Neutrophil (primary cell): Measurements from ENCODE around the gene CAMK2A.

ENCODE experiments used
- H3K27ac ChIP-seq: fragments of 200-600 bp; sonication (generic); 2 replicates; pipeline ENCODE4 v1.5.1; 2016; ENCODE audit warnings: mild to moderate bottlenecking, moderate library complexity
- H3K27me3 ChIP-seq: fragments of 200-600 bp; sonication (generic); 2 replicates; pipeline ENCODE4 v1.6.0; 2016; ENCODE audit warnings: mild to moderate bottlenecking
- H3K36me3 ChIP-seq: fragments of 200-600 bp; sonication (generic); 2 replicates; pipeline ENCODE4 v1.5.1; 2017
- H3K4me1 ChIP-seq, 2 experiments: fragments of 200-600 bp in 1 of 2; sonication (generic) in 1 of 2; 1 replicate in 1 of 2; 2 replicates in 1 of 2; pipeline versions ENCODE4 v1.5.1 to v1.6.1; 2013 to 2016; ENCODE audit warnings: low read depth in 1 of 2, low read length in 1 of 2, mild to moderate bottlenecking in 1 of 2, moderate library complexity in 1 of 2; ENCODE audit not compliant: control insufficient read depth in 1 of 2, insufficient read depth in 1 of 2
- H3K4me3 ChIP-seq, 2 experiments: fragments of 200-600 bp in 1 of 2; sonication (generic) in 1 of 2; 1 replicate in 1 of 2; 2 replicates in 1 of 2; pipeline ENCODE4 v1.5.1; 2013 to 2016; ENCODE audit warnings: low read depth in 1 of 2, low read length in 1 of 2, mild to moderate bottlenecking in 1 of 2, moderate library complexity in 1 of 2
- H3K9me3 ChIP-seq: fragments of 200-600 bp; sonication (generic); 2 replicates; pipeline ENCODE4 v1.5.1; 2016
- CTCF ChIP-seq: fragments of 200-600 bp; sonication (generic); IDR thresholded peaks from 2 replicates; pipeline ENCODE4 v1.5.1; 2016; ENCODE audit warnings: antibody characterized with exemption

Gene CAMK2A

GRCh38 chr5:150245808-150246207, 43.8 kb downstream of the CAMK2A start:
- Histone ChIP-seq H3K9me3 (no peaks in the 10 kb centered on the region), H3K4me1 (no peaks in the 10 kb centered on the region), H3K27ac (no peak overlapping the region), H3K4me3 (no peak overlapping the region), H3K27me3 (no peaks in the 10 kb centered on the region), H3K36me3 (no peaks in the 10 kb centered on the region)
- TF ChIP-seq CTCF: no peak

- no peaks in the 10 kb centered on the region for H3K4me1 ChIP-seq
- H3K4me3 ChIP-seq: no peak overlapping the region
- no peaks in the 10 kb centered on the region for H3K36me3 ChIP-seq
- no peaks in the 10 kb centered on the region for H3K27me3 ChIP-seq
- H3K9me3 ChIP-seq: no peaks in the 10 kb centered on the region
- H3K27ac ChIP-seq: no peak overlapping the region
- no peak for TF ChIP-seq CTCF
These were observed 44.3 kb downstream of the CAMK2A start for GRCh38 chr5:150245111-150245789.

DNA sequence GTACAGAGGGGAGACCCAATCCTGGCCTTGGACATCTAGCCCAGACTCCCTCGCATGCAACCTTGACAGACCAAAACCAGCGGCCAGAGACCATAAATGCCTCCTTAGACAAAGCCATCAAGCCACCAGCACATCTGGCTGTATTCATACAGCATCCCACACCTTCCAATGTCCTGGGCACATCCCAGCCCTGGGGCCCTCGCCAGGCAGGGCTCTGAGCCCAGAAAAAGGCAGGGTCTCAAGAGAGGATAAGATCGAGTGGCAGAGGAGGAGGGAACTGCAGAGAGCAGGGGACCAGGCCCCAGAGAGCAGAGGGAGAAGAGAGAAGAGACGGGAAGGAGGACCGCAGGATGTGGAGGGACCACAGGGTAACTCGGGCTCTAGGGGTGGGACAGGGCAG, 45.4 kb downstream of the CAMK2A start:
- no peak overlapping the region for H3K4me3 ChIP-seq
- no peaks in the 10 kb centered on the region for H3K9me3 ChIP-seq
- no peak for TF ChIP-seq CTCF
- H3K36me3 ChIP-seq: no peaks in the 10 kb centered on the region
- H3K27ac ChIP-seq: no peak overlapping the region
- no peaks in the 10 kb centered on the region for H3K27me3 ChIP-seq
- H3K4me1 ChIP-seq: no peaks in the 10 kb centered on the region

DNA sequence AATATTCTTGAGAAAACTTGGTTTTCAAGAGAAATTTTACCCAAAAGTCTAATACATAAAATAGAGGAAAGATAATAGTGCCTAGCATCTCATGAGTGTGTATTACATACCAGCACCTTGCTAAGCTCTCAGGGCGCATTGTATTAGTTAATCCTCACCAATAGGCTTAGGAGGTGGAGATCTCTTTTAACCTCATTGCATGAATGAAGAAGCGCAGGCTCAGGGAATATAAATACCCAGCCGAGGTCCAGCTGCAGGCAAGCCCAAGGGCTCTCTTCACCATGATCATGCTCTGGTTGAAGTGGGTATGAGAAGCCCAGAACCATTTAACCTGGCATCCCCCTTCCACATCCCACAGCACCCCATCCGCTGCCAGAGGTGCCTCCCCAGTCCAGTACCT, 46.0 kb downstream of the CAMK2A start:
- Histone ChIP-seq H3K27me3 (no peaks in the 10 kb centered on the region), H3K36me3 (no peaks in the 10 kb centered on the region), H3K27ac (no peak overlapping the region), H3K9me3 (no peaks in the 10 kb centered on the region), H3K4me3 (no peak overlapping the region), H3K4me1 (no peaks in the 10 kb centered on the region)
- TF ChIP-seq CTCF: no peak

DNA sequence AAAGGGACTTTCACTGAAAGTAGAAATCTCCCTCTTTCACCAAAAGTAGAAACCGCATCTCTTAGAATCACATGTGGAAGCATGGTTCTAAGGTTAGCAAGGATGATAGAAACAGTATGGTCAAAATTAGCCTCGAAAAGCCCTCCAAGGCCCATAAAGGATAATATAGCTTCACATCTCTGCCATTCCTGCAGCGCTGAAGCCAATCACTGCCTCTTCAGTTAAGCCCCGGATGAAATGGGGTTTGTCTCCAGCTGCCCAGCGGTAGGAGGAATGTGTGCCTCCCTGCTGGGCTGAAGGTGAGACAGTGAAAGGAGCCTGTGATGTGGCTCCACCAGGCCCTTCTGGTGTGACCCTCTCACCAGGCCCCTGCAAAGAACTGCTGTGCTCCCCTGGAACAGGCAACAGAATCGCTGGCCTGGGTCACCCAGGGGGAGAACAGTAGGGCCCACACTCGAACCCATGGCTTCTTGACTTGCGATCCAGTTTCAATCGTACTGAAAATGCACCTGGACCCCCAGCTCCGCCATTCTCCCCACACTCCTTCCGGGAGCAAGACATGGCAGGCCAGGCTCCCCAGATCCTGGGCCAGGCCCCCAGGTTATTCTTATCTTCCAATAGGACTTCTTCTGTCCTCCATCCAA, 47.2 kb downstream of the CAMK2A start:
- no peak overlapping the region for H3K27ac ChIP-seq

More for the DNA sequence above, 47.2 kb downstream of the CAMK2A start:
- no peaks in the 10 kb centered on the region for H3K9me3 ChIP-seq
- H3K4me1 ChIP-seq: no peaks in the 10 kb centered on the region
- H3K4me3 ChIP-seq: no peak overlapping the region
- no peak for TF ChIP-seq CTCF
- no peaks in the 10 kb centered on the region for H3K36me3 ChIP-seq
- no peaks in the 10 kb centered on the region for H3K27me3 ChIP-seq
